HG03025 (cell line): ENCODE data around the gene RTN4RL1.

Experiments used
- ATAC-seq: cut with Tn5 transposase; IDR thresholded peaks from one replicate; pipeline ENCODE4 v1.9.1; 2021; ENCODE audit warnings: mild to moderate bottlenecking, moderate library complexity; ENCODE audit not compliant: unreplicated experiment, low FRiP score

RTN4RL1 gene

DNA sequence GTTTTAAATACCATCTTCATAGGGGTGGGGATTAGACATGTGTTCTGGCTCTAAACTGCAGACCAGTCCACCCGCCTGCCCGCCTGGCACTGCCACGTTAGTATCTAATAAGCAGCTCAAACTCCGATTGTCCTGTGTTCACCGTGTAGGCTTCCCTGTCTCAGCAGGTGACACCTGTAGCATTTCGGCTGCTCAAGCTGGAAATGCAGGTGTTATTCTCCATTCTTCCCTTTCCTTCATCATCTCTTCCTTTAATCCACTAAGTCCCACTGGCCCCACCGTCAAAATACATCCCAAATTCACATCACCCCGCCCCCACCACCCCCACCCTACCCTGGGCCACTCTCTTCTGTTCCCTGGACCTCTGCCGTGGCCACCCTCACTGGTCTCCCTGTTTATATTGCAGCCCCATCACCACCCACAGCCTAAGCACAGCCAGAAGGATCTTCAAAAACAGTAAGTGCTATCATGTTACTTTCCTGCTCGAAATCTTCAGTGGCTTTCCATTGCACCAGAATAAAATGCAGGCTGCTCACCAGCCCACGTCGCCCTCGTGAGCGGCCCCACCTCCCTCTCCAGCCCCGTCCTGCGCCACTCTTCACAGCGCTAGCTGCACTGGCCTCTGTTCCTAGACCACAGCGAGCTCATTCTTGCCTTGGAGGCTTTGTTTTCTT lies 65.1 kb downstream of the RTN4RL1 start:
- ATAC-seq = no peak

DNA sequence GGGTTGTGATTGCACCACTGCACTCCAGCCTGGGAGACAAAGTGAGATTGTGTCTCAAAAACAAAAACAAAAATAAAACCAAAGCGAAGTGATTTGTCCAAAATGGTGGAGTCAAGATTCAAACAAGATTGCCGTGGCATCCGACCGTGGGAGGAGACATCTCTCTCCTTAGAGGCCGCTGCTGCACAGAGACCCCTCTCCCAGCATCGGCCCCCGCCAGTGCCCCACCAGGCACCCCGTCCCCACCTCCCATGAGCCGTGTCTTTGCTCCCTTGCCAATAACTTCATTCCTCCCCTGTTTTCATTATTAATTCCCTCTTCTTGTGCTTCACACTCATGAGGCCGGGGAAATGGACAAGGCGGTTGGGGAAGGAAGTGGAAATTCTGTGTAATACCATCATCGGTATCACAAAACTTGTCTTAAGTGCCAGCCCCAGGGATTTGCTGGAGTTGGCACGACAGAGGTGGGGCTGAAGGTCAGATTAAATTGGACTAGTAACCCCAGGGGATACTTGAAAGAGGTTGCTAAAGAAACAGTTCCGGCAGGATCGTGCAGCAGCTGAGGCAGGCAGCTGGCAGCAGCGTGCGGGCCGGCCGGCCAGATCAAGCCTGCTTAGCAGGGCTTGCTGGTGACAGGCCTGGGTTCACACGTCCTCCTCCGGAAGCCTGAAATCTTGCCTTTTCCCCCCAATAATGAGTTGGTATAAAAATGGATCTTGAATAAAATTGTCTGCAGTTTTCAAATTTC lies 66.8 kb downstream of the RTN4RL1 start:
- ATAC-seq = no peak

DNA sequence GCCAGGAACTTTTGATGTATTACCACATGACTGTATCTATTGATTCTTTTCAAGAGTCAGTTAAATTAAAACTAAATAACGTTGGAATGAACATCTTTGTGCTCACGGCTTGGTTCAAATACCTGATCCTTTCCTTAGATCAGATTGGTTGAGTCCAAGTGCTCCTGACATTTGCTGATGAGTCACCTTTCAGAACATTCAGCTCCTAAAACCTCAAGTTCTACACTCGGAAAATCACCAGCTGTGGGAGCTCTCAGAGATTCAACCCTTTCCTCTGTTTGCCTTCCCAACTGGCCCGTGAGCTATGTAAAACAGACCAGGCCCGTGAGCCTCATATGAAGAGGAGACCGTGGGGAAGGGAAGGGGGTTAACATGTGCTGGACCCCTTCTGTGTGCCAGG lies 68.1 kb downstream of the RTN4RL1 start:
- ATAC-seq = no peak

DNA sequence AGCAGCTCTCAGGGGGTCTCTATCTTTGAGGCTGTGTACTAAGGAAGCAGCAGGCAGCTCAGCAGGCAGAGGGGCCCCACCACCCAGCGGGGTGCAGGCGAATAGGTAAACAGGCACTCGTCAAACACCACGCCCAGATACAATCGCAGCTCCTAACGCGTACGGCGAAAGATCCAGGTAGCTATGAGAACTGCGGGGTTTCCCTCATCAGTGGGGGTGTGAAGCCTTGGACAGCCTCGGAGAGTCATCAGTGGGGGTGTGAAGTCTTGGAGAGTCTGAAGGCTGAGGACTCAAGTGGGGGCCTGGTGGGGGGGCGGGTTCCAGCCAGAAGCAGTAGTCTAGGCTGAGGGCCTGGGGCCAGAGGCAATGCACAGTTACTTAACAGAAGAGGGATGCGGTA lies 69.0 kb downstream of the RTN4RL1 start:
- ATAC-seq = no peak

DNA sequence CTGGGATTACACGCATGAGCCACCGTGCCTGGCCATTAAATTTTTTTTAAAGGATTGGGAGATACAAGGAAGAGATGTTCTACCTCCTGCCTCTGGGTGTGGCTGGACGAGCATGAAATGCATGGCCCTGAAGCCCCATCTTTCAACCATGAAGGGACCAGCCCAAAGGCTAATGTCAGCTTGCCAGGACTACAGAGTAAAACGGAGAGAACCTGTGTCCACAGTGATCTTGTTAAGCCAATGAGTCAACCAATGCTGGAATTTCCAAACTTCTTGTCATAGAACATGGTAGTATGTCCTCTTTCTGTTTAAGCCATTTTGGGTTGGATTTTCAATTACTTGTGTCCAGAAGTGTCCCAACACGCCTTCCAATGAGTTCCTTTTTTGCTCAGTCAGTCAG lies 71.3 kb downstream of the RTN4RL1 start:
- ATAC-seq = no peak

DNA sequence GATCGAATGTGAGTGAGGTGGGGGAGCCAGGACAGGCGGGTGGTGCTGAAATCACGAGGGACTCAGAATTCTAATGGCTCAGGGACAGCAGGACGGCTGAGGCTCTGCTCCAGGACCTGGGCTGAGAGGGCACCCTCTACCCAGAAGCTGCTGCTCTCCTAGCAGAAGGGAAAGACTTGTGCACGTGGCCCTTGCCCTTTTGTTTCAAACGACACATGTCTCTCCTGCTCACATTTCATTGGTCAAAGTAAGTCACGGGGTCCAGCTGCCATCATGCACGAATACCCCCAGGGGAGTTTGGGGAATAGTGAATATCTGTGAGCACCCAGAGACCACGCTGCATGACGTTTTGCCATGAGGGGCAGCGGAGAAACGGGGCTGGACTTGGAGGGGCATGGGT lies 73.2 kb downstream of the RTN4RL1 start:
- ATAC-seq = no peak

DNA sequence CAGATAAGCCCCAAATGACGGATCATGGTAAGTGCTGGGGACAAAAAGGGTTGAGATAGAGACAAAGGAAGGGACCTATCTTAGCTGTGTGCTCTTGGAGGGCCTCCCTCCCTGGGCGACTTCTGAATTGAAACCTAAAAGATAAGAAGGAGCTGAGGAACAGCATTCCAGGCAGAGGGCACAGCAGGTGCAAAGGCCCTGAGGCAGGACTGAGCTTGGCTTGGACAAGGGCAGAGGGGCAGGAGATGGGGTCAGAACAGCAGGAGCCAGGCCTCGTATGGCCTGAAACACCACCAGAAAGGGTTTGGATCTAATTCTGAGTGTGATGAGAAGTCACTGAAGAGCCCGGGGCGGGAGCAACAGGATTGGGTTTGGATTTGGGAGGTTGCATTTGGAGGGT lies 75.4 kb downstream of the RTN4RL1 start:
- ATAC-seq = no peak

DNA sequence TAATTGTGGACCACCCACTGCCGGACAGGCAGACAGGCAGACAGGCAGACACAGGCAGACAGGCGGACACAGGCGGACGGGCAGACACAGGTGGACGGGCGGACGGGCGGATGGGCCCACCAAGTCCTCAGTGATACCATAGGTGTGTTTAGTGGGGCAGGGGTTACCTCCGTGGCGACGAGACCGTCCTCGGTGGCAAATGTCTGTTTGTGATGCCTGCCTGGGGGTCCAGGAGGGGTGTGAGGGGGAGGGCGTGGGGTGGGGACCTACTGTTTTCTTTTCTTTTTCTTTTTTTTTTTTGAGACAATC lies 76.7 kb downstream of the RTN4RL1 start:
- no peak for ATAC-seq

DNA sequence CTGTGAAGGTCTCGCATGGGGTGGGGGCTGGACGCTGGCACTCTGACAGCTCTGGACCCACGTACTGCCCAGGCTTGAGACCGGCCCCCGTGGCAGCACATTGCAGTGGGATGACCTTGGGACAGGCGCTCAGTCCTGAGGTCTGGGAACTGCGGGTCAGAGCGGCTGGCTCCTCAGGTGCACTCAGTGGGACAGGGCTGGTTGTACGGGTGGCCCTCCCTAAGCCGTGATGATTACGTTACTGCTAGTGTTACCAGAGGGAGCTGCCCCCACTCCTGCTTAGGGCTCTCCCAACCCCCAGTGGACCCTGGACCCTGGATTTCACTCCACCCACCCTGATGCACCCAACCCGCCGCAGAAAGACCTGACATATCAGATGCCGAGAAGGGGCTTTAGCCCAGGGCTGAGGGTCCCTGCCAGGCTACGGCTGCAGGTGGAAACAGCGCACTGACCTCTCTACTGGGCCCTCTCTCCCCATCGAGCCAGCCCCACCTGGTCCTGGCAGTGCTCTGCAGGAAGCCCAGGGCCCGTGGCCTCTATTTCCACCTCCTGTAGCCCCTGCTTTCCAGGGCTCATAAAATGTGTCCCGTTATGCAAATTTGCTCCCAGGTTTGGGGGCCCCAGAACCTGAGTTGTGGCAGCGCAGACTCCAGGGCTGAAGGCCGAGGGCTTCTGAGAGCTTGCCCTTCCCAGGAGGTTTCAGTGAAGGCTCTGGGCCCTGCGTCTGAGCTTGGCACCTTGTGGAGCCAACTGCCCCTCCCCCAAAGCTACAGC lies 77.2 kb downstream of the RTN4RL1 start:
- ATAC-seq = no peak

DNA sequence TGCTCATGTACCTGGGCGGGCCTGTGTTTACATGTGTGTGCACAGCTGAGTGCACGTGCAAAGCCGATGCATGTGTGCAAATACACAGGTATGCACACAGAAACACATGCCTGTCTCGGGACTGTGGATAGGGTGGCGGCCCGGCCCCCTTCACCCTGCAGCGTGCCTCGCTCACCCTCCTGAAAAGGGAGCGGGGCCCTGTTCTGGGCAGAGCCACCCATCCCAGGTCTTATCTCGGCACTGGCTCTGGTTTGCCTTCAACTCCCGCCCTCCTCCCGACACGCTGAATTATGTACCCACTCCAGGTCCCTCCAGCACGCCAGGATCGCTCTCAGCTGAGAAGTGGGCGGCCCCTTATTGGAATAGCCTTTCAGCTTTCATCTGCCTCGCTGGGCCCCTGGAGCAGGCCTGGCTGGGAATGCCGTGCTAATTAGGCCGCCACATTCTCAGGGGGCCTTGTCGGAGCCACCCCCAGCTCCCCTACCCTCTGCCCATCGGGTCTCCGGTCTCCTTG lies 77.8 kb downstream of the RTN4RL1 start:
- ATAC-seq = no peak

DNA sequence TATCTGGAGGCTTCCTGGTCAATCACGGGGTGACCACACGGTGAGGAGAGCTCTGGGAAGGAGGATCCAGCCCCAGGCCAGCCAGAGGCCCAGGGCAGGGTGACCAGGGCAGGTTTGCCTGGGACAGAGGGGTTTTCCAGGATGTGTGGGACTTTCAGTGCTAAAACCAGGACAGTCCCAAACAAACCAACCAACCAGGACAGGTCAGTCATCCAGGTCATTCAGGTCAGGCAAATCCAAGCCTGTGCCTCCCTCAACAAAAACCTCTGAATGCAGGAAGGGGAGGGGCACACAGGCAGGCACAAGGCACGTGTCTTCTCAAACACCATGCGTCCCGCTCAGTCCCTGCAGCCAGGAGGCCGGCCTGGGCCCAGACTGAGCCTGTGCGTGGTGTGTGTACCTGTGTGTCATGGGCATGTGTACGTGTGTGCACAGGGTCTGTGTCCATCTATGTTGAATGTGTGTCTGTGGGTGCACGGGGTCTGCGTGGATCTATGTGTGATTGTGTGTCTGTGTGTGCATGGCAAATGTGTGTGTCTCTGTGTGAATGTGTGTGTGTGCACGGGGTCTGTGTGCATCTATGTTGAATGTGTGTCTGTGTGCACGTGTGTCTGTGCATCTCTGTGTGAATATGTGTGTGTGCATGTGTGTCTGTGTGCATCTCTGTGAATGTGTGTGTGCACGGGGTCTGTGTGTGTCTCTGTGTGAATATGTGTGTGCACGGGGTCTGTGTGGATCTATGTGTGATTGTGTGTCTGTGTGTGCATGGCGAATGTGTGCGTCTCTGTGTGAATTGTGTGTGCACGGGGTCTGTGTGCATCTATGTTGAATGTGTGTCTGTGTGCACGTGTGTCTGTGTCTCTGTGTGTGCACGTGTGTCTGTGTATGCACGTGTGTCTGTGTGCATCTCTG lies 78.9 kb downstream of the RTN4RL1 start:
- no peak for ATAC-seq

DNA sequence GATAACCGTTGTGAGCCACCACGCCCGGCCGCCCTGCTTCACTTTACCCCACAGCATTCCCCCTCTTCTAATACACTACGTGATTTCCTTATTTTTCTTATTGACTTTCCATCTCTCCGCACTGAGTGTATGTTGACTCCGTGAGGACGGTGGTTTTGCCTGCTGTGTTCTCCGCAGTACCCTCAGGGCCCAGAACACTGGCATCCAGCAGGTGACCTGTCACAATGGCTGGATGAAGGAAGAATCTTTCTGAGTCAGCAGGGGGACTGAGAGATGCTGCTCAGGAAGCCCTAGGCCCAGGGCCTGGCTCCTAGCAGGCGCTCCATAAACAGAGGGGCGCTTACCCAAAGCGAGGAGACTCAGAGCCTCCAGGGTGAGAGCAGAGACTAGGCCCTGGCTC lies 79.5 kb downstream of the RTN4RL1 start:
- no peak for ATAC-seq

DNA sequence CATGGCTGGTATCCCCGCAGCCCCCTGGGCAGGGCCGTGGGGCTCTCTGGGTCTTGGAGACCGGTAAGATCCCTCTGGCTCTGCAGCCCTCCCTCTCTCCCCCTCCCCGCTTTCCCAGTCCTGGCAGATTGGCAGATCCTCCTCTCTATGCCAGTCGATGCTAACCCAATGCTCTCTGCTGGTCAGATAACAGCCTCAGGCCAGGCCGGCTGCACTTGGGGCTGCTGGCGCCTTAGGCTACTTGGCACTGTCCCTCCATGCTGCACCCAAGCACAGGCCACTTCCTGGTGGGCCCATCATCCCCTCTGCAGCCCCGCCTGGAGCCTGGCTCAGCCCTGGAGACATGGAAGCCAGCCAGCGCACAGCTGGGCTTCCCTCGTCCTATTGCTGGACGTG lies 81.7 kb downstream of the RTN4RL1 start:
- no peak for ATAC-seq

DNA sequence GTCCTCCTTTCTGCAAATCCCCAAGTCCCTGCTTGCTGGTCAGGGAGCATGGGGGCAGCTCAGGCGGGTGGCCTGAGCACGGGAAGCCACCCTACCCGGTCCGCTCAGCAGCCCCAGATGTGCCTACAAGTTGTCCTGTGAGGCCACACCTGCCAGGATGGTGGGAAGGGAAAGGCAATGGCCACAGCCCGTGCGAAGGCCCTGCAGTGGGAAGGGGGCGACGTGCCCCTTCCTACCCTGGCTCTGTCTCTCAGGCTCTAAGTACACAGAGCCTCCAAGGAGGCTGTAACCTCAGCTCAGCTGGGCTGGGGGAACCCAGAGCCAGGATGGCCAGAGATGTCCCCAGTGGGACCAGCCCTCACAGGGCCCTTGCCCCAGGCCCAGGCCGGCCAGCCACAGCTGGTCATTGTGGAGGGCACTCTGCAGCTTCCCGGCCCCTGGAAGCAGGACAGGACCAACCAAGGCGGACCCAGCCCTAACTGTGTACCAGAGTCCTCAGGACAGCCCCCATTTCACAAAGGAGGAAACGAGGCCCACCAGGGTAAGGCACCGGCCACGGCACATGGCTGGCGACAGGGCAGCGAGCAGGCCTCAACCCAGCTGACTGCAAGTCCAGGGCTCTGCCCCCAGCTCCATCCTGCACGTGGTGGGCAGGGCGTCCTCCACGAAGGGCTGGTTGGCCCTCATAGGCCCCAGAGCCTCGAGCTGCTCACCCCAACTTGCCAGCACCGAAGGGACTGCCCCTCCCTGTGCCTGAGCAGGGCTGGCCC lies 82.3 kb downstream of the RTN4RL1 start:
- no peak for ATAC-seq

DNA sequence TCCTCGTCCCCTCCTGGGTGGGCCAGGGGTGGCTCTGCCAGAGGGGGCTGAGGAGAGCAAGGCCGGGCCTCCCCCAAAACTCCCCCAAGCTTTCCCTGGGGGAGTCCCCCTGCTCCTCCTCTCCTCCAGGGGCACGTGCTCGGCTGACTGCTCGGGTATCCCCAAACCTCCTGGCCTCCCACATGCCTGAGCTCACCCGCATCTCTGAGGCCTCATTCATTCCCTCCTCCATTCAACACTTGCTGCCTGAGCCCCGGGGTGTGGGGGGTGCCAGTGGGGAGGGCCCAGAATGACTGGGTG lies 83.1 kb downstream of the RTN4RL1 start:
- ATAC-seq = no peak

DNA sequence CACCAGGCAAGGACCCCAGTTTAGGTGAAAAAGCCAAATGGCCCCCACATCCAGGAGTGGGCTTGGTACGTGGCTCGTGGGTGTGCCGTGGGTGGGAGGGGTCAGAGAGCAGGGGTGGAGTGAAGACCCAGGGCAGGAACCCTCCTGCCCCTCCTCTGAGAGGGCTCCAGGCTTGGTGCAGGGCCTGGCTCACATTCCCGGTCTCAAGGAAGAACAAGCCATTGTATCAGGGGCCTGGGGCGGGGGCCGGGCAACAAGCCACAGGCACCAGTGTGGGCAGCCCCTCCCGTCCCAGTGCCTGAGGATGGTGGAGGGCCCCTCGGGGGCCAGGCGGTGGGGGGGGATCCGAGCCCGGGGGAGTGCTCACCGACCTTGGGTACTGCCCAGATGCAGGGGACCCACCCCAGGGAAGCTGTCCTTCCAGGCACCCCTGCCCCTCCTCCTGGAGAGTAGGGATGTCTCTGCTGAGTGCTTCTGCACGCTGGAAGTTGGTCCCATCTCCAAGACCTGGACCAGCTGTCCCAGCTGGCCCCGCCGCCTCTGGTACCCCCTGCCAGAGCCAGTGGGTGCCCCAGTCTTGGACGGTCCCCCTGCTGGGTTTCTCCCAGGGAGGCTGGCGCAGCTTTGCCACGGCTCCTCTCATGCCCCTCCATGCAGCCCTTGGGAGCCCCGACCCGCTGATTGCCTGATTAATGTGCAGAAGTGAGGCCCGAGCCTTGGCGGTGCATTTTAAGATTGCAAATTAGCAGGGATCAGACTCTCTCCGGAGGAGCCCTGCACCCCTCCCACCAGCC lies 83.7 kb downstream of the RTN4RL1 start:
- ATAC-seq = no peak

DNA sequence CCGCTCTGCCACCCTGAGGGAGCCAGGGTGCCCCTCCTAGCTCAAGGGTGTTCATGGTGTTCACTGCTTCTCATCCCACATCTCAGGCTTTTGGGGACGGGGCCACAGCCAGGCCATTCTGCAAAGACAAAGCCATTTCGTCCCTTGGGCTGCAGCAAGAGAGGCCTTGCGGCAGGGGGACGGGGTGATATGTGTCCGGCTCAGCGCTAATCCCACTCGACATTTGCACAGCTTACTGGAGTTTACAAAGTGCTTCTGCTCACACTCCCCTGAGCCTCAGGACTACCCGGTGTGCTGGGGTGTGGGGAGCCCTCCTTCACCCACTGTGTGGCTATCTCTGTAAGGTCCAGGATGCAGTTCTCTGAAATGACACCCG lies 84.3 kb downstream of the RTN4RL1 start:
- ATAC-seq = no peak

DNA sequence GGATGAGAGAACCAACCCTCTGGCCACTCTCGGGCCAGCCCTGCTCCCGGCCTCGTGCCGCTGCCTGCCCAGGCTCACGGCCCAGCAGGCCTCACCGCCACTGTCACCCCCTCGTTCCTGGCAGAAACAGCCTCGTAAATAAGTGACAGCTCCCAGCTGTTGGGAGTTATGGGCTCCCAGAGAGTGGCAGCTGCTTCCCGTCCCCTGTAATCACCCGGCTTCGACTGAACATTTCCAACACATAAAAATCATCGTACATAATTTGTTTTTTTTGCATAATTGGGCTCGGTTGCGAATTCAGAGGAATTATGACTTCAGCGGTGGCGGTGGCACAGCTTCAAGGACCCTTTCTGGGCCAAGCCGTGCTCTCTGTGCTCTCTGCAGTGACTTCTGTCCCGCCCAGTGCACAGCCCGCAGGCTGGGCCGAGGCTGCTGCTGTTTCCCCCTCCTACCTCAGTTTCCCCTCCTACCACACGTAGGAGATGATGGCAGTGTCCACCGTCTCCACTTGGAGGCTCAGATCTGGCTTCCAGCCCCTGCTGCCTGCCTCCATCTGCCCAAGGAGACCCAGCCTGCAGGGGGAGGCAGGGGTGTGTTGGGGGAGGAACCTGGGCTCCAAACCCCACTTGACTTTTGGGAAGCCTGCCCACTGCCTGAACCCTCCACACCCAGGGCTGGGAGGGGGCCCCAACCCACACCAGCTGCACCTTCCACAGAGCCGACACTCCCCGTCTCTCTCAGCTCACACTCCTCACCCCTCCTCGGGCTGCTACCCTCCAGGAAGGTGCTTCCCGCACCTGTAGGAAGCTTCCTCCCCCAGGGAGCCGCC lies 84.9 kb downstream of the RTN4RL1 start:
- ATAC-seq = no peak
